ENCODE measurements around the gene SPAG16. TPM values are rescaled to one million over a fixed set of nuclear protein-coding genes. Genes with fewer than 3 reads are reported as not detected.

Gene SPAG16
- total and polyA plus RNA-seq, 2 of the 13 experiments (the other 11 are each of a cell fraction or from before 2014, with no cell fraction given) = 9.6 to 26.5 TPM

DNA sequence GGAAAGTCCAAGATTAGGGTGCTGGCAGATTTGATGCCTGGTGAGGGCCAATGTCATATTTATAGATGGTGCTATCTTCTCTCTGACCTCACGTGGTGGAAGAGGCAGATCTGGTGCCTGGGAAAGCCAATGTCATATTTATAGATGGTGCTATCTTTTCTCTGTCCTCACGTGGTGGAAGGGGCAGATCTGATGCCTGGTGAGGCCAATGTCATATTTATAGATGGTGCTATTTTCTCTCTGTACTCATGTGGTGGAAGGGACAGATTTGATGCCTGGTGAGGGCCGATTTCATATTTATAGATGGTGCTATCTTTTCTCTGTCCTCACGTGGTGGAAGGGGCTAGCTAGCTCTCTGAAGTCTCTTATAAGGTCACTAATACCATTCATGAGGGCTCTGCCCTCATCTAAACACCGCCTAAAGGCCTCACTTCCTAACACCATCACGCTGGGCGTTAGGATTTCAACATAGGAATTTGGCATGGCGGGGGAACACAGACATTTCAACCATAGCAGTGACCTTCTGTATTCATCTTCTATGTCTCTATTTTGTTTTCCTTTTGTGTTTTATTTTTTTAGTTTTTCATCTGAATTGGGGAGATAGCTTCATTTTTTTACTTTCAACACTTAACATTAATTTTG, 278.4 kb downstream of the SPAG16 start:
- DNase-seq (ENCODE audit: low spot score) (no peak), ATAC-seq (no peak), FAIRE-seq (no peak)
- no peaks in the 10 kb centered on the region for H3K79me2 ChIP-seq (ENCODE audit: insufficient read depth, low read length)
- in situ Hi-C loops (cut with HindIII; ENCODE audit: extremely low pct_ligation_motif_present, low pct_unique_long_range_greater_than_20kb) (no loop called here), intact Hi-C loops (cut with micrococcal nuclease; ENCODE audit: unreplicated experiment) (no loop called here)
- H3K4me2 ChIP-seq (ENCODE audit: low read depth, low read length) = no peak overlapping the region
- no peak overlapping the region for H3K4me3 ChIP-seq (replicated peaks in 1 of 3; ENCODE audit: insufficient read depth in 1 of 3, low read depth in 2 of 3, low read length in 3 of 3)
- peaks cover 47% of the 10 kb centered on the region for H3K9me3 ChIP-seq (ENCODE audit: low read length)
- H3K9ac ChIP-seq (ENCODE audit: insufficient read depth, low read depth, low read length) = no peak overlapping the region
- ChIA-PET POLR2A (no interaction called here), CTCF (ENCODE audit: low intra/inter-chr PET ratio, low total read pairs) (no interaction called here)
- no peaks in the 10 kb centered on the region for H3K4me1 ChIP-seq (ENCODE audit: insufficient read depth, low read length)
- WGBS (ENCODE audit: low lambda C conversion rate) = 2% methylated on average over 8 of the region's 8 CpGs
- TF ChIP-seq MAZ (IDR thresholded peaks at IDR 0.05; ENCODE audit: borderline replicate concordance, low read depth, low read length) = no peak
- TF ChIP-seq MAZ (CRISPR knock-in tag; IDR thresholded peaks at IDR 0.05; ENCODE audit: low read depth) = no peak
- no peak for TF ChIP-seq HOXA9 (CRISPR knock-in tag; IDR thresholded peaks at IDR 0.05; ENCODE audit: borderline replicate concordance)
- TF ChIP-seq, protein P1, sequence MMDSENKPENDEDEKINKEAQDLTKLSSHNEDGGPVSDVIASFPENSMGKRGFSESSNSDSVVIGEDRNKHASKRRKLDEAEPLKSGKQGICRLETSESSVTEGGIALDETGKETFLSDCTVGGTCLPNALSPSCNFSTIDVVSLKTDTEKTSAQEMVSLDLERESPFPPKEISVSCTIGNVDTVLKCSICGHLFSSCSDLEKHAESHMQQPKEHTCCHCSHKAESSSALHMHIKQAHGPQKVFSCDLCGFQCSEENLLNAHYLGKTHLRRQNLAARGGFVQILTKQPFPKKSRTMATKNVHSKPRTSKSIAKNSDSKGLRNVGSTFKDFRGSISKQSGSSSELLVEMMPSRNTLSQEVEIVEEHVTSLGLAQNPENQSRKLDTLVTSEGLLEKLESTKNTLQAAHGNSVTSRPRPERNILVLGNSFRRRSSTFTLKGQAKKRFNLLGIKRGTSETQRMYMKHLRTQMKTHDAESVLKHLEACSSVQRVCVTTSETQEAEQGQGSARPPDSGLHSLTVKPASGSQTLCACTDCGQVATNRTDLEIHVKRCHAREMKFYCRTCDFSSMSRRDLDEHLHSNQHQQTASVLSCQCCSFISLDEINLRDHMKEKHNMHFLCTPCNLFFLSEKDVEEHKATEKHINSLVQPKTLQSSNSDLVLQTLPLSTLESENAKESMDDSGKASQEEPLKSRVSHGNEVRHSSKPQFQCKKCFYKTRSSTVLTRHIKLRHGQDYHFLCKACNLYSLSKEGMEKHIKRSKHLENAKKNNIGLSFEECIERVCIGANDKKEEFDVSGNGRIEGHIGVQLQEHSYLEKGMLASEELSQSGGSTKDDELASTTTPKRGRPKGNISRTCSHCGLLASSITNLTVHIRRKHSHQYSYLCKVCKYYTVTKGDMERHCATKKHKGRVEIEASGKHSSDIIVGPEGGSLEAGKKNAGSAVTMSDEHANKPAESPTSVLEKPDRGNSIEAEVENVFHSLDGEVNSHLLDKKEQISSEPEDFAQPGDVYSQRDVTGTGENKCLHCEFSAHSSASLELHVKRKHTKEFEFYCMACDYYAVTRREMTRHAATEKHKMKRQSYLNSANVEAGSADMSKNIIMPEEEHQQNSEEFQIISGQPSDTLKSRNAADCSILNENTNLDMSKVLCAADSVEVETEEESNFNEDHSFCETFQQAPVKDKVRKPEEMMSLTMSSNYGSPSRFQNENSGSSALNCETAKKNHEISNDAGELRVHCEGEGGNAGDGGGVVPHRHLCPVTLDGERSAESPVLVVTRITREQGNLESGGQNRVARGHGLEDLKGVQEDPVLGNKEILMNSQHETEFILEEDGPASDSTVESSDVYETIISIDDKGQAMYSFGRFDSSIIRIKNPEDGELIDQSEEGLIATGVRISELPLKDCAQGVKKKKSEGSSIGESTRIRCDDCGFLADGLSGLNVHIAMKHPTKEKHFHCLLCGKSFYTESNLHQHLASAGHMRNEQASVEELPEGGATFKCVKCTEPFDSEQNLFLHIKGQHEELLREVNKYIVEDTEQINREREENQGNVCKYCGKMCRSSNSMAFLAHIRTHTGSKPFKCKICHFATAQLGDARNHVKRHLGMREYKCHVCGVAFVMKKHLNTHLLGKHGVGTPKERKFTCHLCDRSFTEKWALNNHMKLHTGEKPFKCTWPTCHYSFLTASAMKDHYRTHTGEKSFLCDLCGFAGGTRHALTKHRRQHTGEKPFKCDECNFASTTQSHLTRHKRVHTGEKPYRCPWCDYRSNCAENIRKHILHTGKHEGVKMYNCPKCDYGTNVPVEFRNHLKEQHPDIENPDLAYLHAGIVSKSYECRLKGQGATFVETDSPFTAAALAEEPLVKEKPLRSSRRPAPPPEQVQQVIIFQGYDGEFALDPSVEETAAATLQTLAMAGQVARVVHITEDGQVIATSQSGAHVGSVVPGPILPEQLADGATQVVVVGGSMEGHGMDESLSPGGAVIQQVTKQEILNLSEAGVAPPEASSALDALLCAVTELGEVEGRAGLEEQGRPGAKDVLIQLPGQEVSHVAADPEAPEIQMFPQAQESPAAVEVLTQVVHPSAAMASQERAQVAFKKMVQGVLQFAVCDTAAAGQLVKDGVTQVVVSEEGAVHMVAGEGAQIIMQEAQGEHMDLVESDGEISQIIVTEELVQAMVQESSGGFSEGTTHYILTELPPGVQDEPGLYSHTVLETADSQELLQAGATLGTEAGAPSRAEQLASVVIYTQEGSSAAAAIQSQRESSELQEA (CRISPR knock-in tag; IDR thresholded peaks at IDR 0.05; ENCODE audit: not compliant biosample characterization) = no peak
- TF ChIP-seq EP300 (IDR thresholded peaks at IDR 0.05; ENCODE audit: low read depth in 2 of 2, low read length in 2 of 2) = no peak
- TF ChIP-seq EP300 (CRISPR knock-in tag; IDR thresholded peaks at IDR 0.05; ENCODE audit: borderline replicate concordance) = no peak
- TF ChIP-seq MEIS1 (CRISPR knock-in tag; IDR thresholded peaks at IDR 0.05; ENCODE audit: borderline replicate concordance) = no peak
- TF ChIP-seq ZNF253 (CRISPR knock-in tag; IDR thresholded peaks at IDR 0.05; ENCODE audit: borderline replicate concordance) = no peak
- no peak for TF ChIP-seq DNMT3B (CRISPR knock-in tag; conservative IDR thresholded peaks at IDR 0.05)
- no peak overlapping the region for H3K27ac ChIP-seq (ENCODE audit: extremely low read length, insufficient read depth, low read length)
- H3K27me3 ChIP-seq (ENCODE audit: control insufficient read depth in 1 of 2, insufficient read depth in 2 of 2, low read length in 2 of 2) = no peaks in the 10 kb centered on the region; a peak in 1 of 5 replicates
- H2AFZ ChIP-seq (ENCODE audit: low read length) = no peak overlapping the region
- BruUV-seq (replicated peaks) = no TSS peak
- H3K36me3 ChIP-seq (replicated peaks in 1 of 2; ENCODE audit: control insufficient read depth in 1 of 2, insufficient read depth in 2 of 2, low read length in 2 of 2) = no peaks in the 10 kb centered on the region
- no peaks in the 10 kb centered on the region for H4K20me1 ChIP-seq (ENCODE audit: insufficient read depth, low read length)
